ENCODE results near the gene NOS2. TPM values are rescaled to one million over a fixed set of nuclear protein-coding genes. Genes with fewer than 3 reads are reported as not detected.

NOS2 gene
- total and polyA plus RNA-seq, 12 donors: 0.06 to 1.6 (median 0.23) TPM; not detected in 2

DNA sequence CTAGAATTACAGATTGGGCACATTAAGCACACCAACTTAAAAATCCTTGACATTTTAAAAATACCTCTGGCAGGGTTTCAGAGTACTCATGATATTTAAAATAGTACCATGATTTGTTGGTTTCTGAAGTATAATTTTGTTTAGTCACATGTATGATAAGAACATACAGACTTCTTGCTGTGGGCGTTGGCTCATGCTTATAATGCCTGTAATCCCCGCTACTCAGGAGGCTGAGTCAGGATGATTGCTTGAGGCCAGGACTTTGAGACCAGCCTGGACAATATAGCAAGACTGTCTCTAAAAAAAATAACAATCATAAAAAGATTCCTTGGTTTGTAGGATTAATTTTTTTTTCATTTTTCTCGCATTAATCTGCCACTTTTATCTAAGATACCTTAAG, 78.5 kb downstream of the NOS2 start:
- intact Hi-C loops (cut with DNase I): no loop called here
- H3K27me3 ChIP-seq: peaks cover 0 to 2% (median 0%) of the 10 kb centered on the region in 7 donors
- H3K4me1 ChIP-seq: no peaks in the 10 kb centered on the region
- no peak for ATAC-seq
- TF ChIP-seq CTCF (IDR thresholded peaks at IDR 0.05): no peak
- no peaks in the 10 kb centered on the region for H3K9me3 ChIP-seq
- no peak for DNase-seq
- WGBS, 2 donors: 64 to 69% methylated on average over 3 of the region's 3 CpGs
- no peaks in the 10 kb centered on the region for H3K36me3 ChIP-seq
- no peak overlapping the region for H3K27ac ChIP-seq
- no peak overlapping the region for H3K4me3 ChIP-seq

Other genes with a start within 250 kb of the NOS2 start
- gene LGALS9, start 169.3 kb downstream of the NOS2 start, total RNA-seq: 10 to 100 TPM in 9 of 10 donors, 1 to 10 TPM in 1; 7.5 to 79.1 (median 16.2) TPM
- 10 to 100 TPM; 18.8 to 30.2 TPM for gene LGALS9, start 169.3 kb downstream of the NOS2 start, polyA plus RNA-seq
- 10 to 100 TPM in 5 of 10 donors, 1 to 10 TPM in 5; 8.7 to 13.3 (median 9.8) TPM for gene LYRM9, start 92.8 kb upstream of the NOS2 start, total RNA-seq
- gene LYRM9, start 92.8 kb upstream of the NOS2 start, polyA plus RNA-seq: 1 to 10 TPM; 4.1 to 9.1 TPM
- gene NLK, start 242.1 kb upstream of the NOS2 start, total RNA-seq: 10 to 100 TPM; 18.3 to 27.3 (median 21.5) TPM
- 10 to 100 TPM in 1 of 2 donors, 1 to 10 TPM in 1; 5.2 to 10.2 TPM for gene NLK, start 242.1 kb upstream of the NOS2 start, polyA plus RNA-seq